Loucy (cell line): ENCODE measurements around the gene ASB14.
"Not testable (repeated sequence)": the region's sequence is repeated elsewhere in the genome, so short reads cannot be mapped to it uniquely, and the experiment has no call there.

Experiments used
- H2AFZ ChIP-seq: fragments of 200-600 bp; sonication (generic); 2 replicates; pipeline ENCODE4 v1.6.0; 2016; ENCODE audit warnings: antibody characterized with exemption, mild to moderate bottlenecking, low read length, moderate library complexity
- H3F3A ChIP-seq: fragments of 200-600 bp; 2 replicates; pipeline ENCODE4 v1.6.0; 2016; ENCODE audit warnings: antibody characterized with exemption, low read depth, mild to moderate bottlenecking
- H3K27me3 ChIP-seq: fragments of 200-600 bp; sonication (generic); 2 replicates; pipeline ENCODE4 v1.6.1; 2014; ENCODE audit warnings: low read length, mild to moderate bottlenecking; ENCODE audit not compliant: insufficient read depth, poor library complexity, severe bottlenecking
- H3K36me3 ChIP-seq: fragments of 200-600 bp; sonication (generic); 2 replicates; pipeline ENCODE4 v1.6.1; 2016; ENCODE audit warnings: low read length; ENCODE audit not compliant: insufficient read depth
- H3K4me1 ChIP-seq: fragments of 200-600 bp; sonication (generic); 2 replicates; pipeline ENCODE4 v1.5.1; 2014; ENCODE audit warnings: low read length, mild to moderate bottlenecking; ENCODE audit not compliant: insufficient read depth, poor library complexity, severe bottlenecking
- H3K4me2 ChIP-seq: fragments of 200-600 bp; sonication (generic); 2 replicates; pipeline ENCODE4 v1.6.0; 2014; ENCODE audit warnings: antibody characterized with exemption, low read length, low read depth, mild to moderate bottlenecking; ENCODE audit not compliant: poor library complexity, severe bottlenecking
- H3K4me3 ChIP-seq: fragments of 200-600 bp; sonication (generic); 2 replicates; pipeline ENCODE4 v1.5.1; 2014; ENCODE audit warnings: low read length, mild to moderate bottlenecking, mixed read lengths; ENCODE audit not compliant: poor library complexity, severe bottlenecking
- H3K79me2 ChIP-seq: fragments of 200-600 bp; sonication (generic); 2 replicates; pipeline ENCODE4 v1.6.1; 2014; ENCODE audit warnings: low read length; ENCODE audit not compliant: insufficient read depth
- H3K9ac ChIP-seq: fragments of 200-600 bp; sonication (generic); 2 replicates; pipeline ENCODE4 v1.6.0; 2014; ENCODE audit warnings: mild to moderate bottlenecking, low read depth, low read length, moderate library complexity; ENCODE audit not compliant: poor library complexity, severe bottlenecking
- H3K9me2 ChIP-seq: fragments of 200-600 bp; sonication (generic); replicated peaks from 2 replicates; pipeline ENCODE4 v1.6.1; 2016; ENCODE audit warnings: low read depth, low read length, mixed read lengths
- H3K9me3 ChIP-seq: fragments of 200-600 bp; sonication (generic); 2 replicates; pipeline ENCODE4 v1.6.1; 2014; ENCODE audit warnings: mild to moderate bottlenecking, antibody characterized with exemption, low read length, low read depth; ENCODE audit not compliant: insufficient read depth
- H4K20me1 ChIP-seq: fragments of 200-600 bp; sonication (generic); 2 replicates; pipeline ENCODE4 v1.6.0; 2014; ENCODE audit warnings: antibody characterized with exemption, low read length, mild to moderate bottlenecking; ENCODE audit not compliant: insufficient read depth, poor library complexity, severe bottlenecking
- EZH2phosphoT487 ChIP-seq: fragments of 200-600 bp; IDR thresholded peaks from 2 replicates; pipeline ENCODE4 v1.6.1; 2018; ENCODE audit warnings: antibody characterized with exemption, mild to moderate bottlenecking, moderate library complexity, borderline replicate concordance
- TF ChIP-seq, protein P1 (sequence below): fragments of 200-600 bp; sonication (generic); conservative IDR thresholded peaks from 2 replicates; pipeline ENCODE4 v1.5.1; 2014; ENCODE audit warnings: mild to moderate bottlenecking, antibody characterized with exemption, low read length

Gene ASB14

GRCh38 chr3:57331078-57331610 is 38.7 kb upstream of the ASB14 start:
- Histone ChIP-seq H3K9me3 (no peaks in the 10 kb centered on the region), H3K36me3 (no peaks in the 10 kb centered on the region), H3K79me2 (no peaks in the 10 kb centered on the region), H3K9ac (no peak overlapping the region), H3F3A (no peaks in the 10 kb centered on the region), H3K4me3 (no peak overlapping the region), H4K20me1 (no peaks in the 10 kb centered on the region), H3K9me2 (no peaks in the 10 kb centered on the region), H3K4me2 (no peak overlapping the region), H2AFZ (0 out of 2 replicates have a peak overlapping the region, but pooled peaks have one; percentile 9), H3K27me3 (no peaks in the 10 kb centered on the region), H3K4me1 (peaks cover 3% of the 10 kb centered on the region)
- TF ChIP-seq EZH2phosphoT487, result no peak
- TF ChIP-seq, protein P1, sequence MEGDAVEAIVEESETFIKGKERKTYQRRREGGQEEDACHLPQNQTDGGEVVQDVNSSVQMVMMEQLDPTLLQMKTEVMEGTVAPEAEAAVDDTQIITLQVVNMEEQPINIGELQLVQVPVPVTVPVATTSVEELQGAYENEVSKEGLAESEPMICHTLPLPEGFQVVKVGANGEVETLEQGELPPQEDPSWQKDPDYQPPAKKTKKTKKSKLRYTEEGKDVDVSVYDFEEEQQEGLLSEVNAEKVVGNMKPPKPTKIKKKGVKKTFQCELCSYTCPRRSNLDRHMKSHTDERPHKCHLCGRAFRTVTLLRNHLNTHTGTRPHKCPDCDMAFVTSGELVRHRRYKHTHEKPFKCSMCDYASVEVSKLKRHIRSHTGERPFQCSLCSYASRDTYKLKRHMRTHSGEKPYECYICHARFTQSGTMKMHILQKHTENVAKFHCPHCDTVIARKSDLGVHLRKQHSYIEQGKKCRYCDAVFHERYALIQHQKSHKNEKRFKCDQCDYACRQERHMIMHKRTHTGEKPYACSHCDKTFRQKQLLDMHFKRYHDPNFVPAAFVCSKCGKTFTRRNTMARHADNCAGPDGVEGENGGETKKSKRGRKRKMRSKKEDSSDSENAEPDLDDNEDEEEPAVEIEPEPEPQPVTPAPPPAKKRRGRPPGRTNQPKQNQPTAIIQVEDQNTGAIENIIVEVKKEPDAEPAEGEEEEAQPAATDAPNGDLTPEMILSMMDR, result peak; percentile 48

DNA sequence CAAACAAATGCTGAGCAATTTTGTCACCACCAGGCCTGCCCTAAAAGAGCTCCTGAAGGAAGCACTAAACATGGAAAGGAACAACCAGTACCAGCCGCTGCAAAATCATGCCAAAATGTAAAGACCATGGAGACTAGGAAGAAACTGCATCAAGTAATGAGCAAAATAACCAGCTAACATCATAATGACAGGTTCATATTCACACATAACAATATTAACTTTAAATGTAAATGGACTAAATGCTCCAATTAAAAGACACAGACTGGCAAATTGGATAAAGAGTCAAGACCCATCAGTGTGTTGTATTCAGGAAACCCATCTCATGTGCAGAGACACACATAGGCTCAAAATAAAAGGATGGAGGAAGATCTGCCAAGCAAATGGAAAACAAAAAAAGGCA is 34.0 kb upstream of the ASB14 start:
- H2AFZ ChIP-seq, H3K9ac ChIP-seq, H3F3A ChIP-seq, H3K27me3 ChIP-seq, H3K4me1 ChIP-seq, H3K9me3 ChIP-seq, H4K20me1 ChIP-seq, H3K9me2 ChIP-seq, H3K4me3 ChIP-seq, H3K79me2 ChIP-seq, H3K36me3 ChIP-seq, H3K4me2 ChIP-seq: not testable (repeated sequence)

DNA sequence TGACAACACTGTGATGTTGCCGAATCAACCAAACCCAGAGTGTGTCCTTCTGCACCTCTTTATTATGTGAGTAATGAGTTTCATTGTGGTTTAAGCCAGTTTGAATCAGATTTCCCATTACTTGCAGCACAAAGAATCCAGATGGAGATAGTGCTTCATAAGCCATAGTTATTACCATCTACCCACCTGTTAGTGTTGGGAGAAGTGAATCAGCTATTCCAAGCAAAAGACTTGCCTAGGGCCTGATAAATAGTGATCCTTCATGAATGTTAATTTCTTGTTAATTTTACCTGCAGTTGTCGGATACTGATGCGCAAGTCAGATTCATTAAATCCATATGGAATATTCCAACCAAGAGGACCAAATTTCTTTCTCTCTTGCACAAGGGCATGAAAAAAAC is 21.7 kb upstream of the ASB14 start:
- no peak overlapping the region for H3K9ac ChIP-seq
- H3K4me3 ChIP-seq, result no peak overlapping the region
- no peak overlapping the region for H3K4me2 ChIP-seq
- H3K9me2 ChIP-seq, result no peaks in the 10 kb centered on the region
- H3F3A ChIP-seq, result no peaks in the 10 kb centered on the region
- H2AFZ ChIP-seq, result no peak overlapping the region
- H3K4me1 ChIP-seq, result peaks cover 3% of the 10 kb centered on the region
- no peaks in the 10 kb centered on the region for H3K79me2 ChIP-seq
- H3K27me3 ChIP-seq, result no peaks in the 10 kb centered on the region
- no peaks in the 10 kb centered on the region for H3K36me3 ChIP-seq
- no peaks in the 10 kb centered on the region for H4K20me1 ChIP-seq
- TF ChIP-seq, protein P1, result no peak
- TF ChIP-seq EZH2phosphoT487, result no peak
- peaks cover 7% of the 10 kb centered on the region; the same call in 1 of the 2 replicates for H3K9me3 ChIP-seq

GRCh38 chr3:57309769-57310360 is 17.4 kb upstream of the ASB14 start:
- no peak for TF ChIP-seq EZH2phosphoT487
- TF ChIP-seq, protein P1, result no peak

GRCh38 chr3:57303520-57303919 is 11.0 kb upstream of the ASB14 start:
- H3F3A ChIP-seq, H3K4me1 ChIP-seq, H3K79me2 ChIP-seq, H3K9me2 ChIP-seq, H3K9me3 ChIP-seq, H4K20me1 ChIP-seq, H3K4me3 ChIP-seq, H3K36me3 ChIP-seq, H3K27me3 ChIP-seq, H3K4me2 ChIP-seq, H2AFZ ChIP-seq, H3K9ac ChIP-seq: not testable (repeated sequence)

More at GRCh38 chr3:57309769-57310360, 17.4 kb upstream of the ASB14 start:
- Histone ChIP-seq H3K4me3 (no peak overlapping the region), H3F3A (no peaks in the 10 kb centered on the region), H3K79me2 (no peaks in the 10 kb centered on the region), H4K20me1 (no peaks in the 10 kb centered on the region), H3K9me3 (no peaks in the 10 kb centered on the region), H3K36me3 (no peaks in the 10 kb centered on the region), H3K9me2 (no peaks in the 10 kb centered on the region), H3K4me2 (no peak overlapping the region), H2AFZ (no peak overlapping the region), H3K9ac (no peak overlapping the region), H3K27me3 (no peaks in the 10 kb centered on the region), H3K4me1 (no peaks in the 10 kb centered on the region)
